ENCODE data around the gene PBRM1.

Gene PBRM1

GRCh38 chr3:52525680-52526561 is 159.8 kb downstream of the PBRM1 start:
- peak; percentile 13 for DNase-seq (ENCODE audit: insufficient read length)
- no peak for FAIRE-seq

GRCh38 chr3:52524752-52525679 is 160.7 kb downstream of the PBRM1 start:
- FAIRE-seq: no peak
- TF ChIP-seq POLR2A (IDR thresholded peaks at IDR 0.05; ENCODE audit: low read depth, low read length) (no peak), POLR2AphosphoS5 (IDR thresholded peaks at IDR 0.05; ENCODE audit: low read depth, low read length) (no peak)
- no peak for DNase-seq (ENCODE audit: insufficient read length)

More at GRCh38 chr3:52525680-52526561, 159.8 kb downstream of the PBRM1 start:
- TF ChIP-seq TAF1 (IDR thresholded peaks at IDR 0.05; ENCODE audit: borderline replicate concordance, low read depth, low read length): no peak
- no peak for TF ChIP-seq POLR2A (IDR thresholded peaks at IDR 0.05; ENCODE audit: low read depth, low read length)
- TF ChIP-seq POLR2AphosphoS5 (IDR thresholded peaks at IDR 0.05; ENCODE audit: low read depth, low read length): no peak

- FAIRE-seq (no peak), DNase-seq (ENCODE audit: insufficient read length) (no peak)
- TF ChIP-seq TAF1 (IDR thresholded peaks at IDR 0.05; ENCODE audit: borderline replicate concordance, low read depth, low read length) (no peak), POLR2AphosphoS5 (IDR thresholded peaks at IDR 0.05; ENCODE audit: low read depth, low read length) (no peak), POLR2A (IDR thresholded peaks at IDR 0.05; ENCODE audit: low read depth, low read length) (no peak)
These were observed 161.4 kb downstream of the PBRM1 start for GRCh38 chr3:52524258-52524751.

GRCh38 chr3:52523386-52524257 is 162.1 kb downstream of the PBRM1 start:
- no peak for TF ChIP-seq TAF1 (IDR thresholded peaks at IDR 0.05; ENCODE audit: borderline replicate concordance, low read depth, low read length)
- TF ChIP-seq POLR2AphosphoS5 (IDR thresholded peaks at IDR 0.05; ENCODE audit: low read depth, low read length): no peak
- TF ChIP-seq POLR2A (IDR thresholded peaks at IDR 0.05; ENCODE audit: low read depth, low read length): no peak
- no peak for DNase-seq (ENCODE audit: insufficient read length)
- no peak for FAIRE-seq

GRCh38 chr3:52522651-52523251 is 163.0 kb downstream of the PBRM1 start:
- DNase-seq (ENCODE audit: insufficient read length) (no peak), FAIRE-seq (no peak)
- TF ChIP-seq POLR2AphosphoS5 (IDR thresholded peaks at IDR 0.05; ENCODE audit: low read depth, low read length): no peak
- no peak for TF ChIP-seq POLR2A (IDR thresholded peaks at IDR 0.05; ENCODE audit: low read depth, low read length)
- TF ChIP-seq TAF1 (IDR thresholded peaks at IDR 0.05; ENCODE audit: borderline replicate concordance, low read depth, low read length): no peak

GRCh38 chr3:52521881-52522650 is 163.6 kb downstream of the PBRM1 start:
- no peak for TF ChIP-seq POLR2A (IDR thresholded peaks at IDR 0.05; ENCODE audit: low read depth, low read length)
- no peak for TF ChIP-seq POLR2AphosphoS5 (IDR thresholded peaks at IDR 0.05; ENCODE audit: low read depth, low read length)
- TF ChIP-seq TAF1 (IDR thresholded peaks at IDR 0.05; ENCODE audit: borderline replicate concordance, low read depth, low read length): no peak
- no peak for FAIRE-seq
- DNase-seq (ENCODE audit: insufficient read length): no peak

GRCh38 chr3:52521488-52521824 is 164.3 kb downstream of the PBRM1 start:
- no peak for FAIRE-seq
- TF ChIP-seq POLR2AphosphoS5 (IDR thresholded peaks at IDR 0.05; ENCODE audit: low read depth, low read length): no peak
- TF ChIP-seq POLR2A (IDR thresholded peaks at IDR 0.05; ENCODE audit: low read depth, low read length): no peak
- no peak for TF ChIP-seq TAF1 (IDR thresholded peaks at IDR 0.05; ENCODE audit: borderline replicate concordance, low read depth, low read length)
- no peak for DNase-seq (ENCODE audit: insufficient read length)

- TF ChIP-seq POLR2A (IDR thresholded peaks at IDR 0.05; ENCODE audit: low read depth, low read length): no peak
- TF ChIP-seq POLR2AphosphoS5 (IDR thresholded peaks at IDR 0.05; ENCODE audit: low read depth, low read length): no peak
- no peak for TF ChIP-seq TAF1 (IDR thresholded peaks at IDR 0.05; ENCODE audit: borderline replicate concordance, low read depth, low read length)
- DNase-seq (ENCODE audit: insufficient read length) (no peak), FAIRE-seq (no peak)
These were observed 164.8 kb downstream of the PBRM1 start for GRCh38 chr3:52520716-52521487.

GRCh38 chr3:52520141-52520667 is 165.5 kb downstream of the PBRM1 start:
- FAIRE-seq: no peak
- DNase-seq (ENCODE audit: insufficient read length): no peak
- TF ChIP-seq POLR2AphosphoS5 (IDR thresholded peaks at IDR 0.05; ENCODE audit: low read depth, low read length): no peak
- TF ChIP-seq POLR2A (IDR thresholded peaks at IDR 0.05; ENCODE audit: low read depth, low read length): no peak
- no peak for TF ChIP-seq TAF1 (IDR thresholded peaks at IDR 0.05; ENCODE audit: borderline replicate concordance, low read depth, low read length)
